ENCODE measurements around the gene ACTRT2.

GRCh38 chr1:2983319-2983705 is 38.0 kb upstream of the ACTRT2 start:
- no peak for TF ChIP-seq EZH2phosphoT487 (IDR thresholded peaks at IDR 0.05; ENCODE audit: borderline replicate concordance, low read depth)
- no peak for TF ChIP-seq JUND (IDR thresholded peaks at IDR 0.05)
- no peak for TF ChIP-seq CTCF (IDR thresholded peaks at IDR 0.05)
- no peak for TF ChIP-seq ZBTB33 (IDR thresholded peaks at IDR 0.05; ENCODE audit: borderline replicate concordance, low read depth)
- TF ChIP-seq USF1 (IDR thresholded peaks at IDR 0.05; ENCODE audit: borderline replicate concordance, low read depth): no peak
- no peak for TF ChIP-seq YY1 (IDR thresholded peaks at IDR 0.05; ENCODE audit: low read depth)
- no peak for TF ChIP-seq NFIC (IDR thresholded peaks at IDR 0.05; ENCODE audit: borderline replicate concordance)
- no peak for TF ChIP-seq EP300 (IDR thresholded peaks at IDR 0.05; ENCODE audit: borderline replicate concordance in 1 of 2, low read depth in 1 of 2, low read length in 1 of 2)

Measured in SK-N-SH (cell line).